A172 (cell line): ENCODE results near the gene TRIM17. TPM values are rescaled to one million over a fixed set of nuclear protein-coding genes. Genes with fewer than 3 reads are reported as not detected.
A peak's percentile ranks its signal among the peaks of the same experiment; 100 is the strongest.

Source experiments
- DNase-seq: peaks from one replicate; pipeline ENCODE4 v3.0.0-alpha.2; 2015; ENCODE audit warnings: low spot score
- total RNA-seq: library from RNA; depleted of rRNA; stranded (reverse); fragments of >200 nt; shearing (Covaris generic); gene quantifications from 2 replicates; pipeline ENCODE4 v1.2.3, GENCODE V29; 2014

The TRIM17 gene
- total RNA-seq, 1 experiment from 2014 or later = not detected

DNA sequence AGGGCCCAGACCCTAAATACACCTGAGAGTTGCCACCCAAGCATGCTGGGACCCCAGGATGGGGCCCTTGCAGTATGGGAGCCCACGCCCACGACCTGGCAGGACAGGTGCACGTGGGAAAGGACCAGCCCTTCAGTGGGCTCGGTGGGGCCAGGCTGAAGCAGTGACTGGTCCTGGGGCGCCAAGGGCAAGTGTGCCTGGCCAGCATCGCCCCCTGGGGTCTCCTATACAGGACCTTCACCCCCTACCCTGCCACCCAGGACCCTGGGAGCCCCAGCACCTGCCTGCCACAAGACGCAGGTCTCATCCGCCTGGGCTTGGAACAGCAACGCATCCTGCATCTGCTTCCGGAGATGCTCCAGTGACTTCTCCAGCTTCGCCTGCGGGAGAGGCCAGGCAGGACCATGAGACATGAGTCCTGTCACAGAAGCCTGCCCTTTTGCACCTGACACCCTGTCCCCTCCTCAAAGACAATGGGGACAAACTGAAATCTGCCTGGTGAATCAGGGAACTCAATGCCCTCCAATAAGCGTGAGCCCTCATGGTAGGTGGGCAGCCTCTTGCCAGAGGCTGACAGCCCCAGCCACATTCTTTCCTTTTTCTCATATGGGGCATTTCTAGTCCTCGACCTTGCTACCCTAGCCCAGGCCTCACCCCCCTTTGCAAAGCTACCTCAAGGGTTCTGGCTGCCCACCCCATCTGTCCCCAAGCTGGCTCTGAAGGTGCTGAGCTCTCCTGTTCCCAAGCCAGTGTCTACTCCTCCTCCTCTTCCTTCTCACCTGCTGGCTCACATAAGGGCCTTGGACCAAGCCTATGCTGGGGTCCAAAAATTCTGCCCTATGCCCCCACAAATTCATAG, 14.7 kb downstream of the TRIM17 start:
- no peak for DNase-seq

- no peak for DNase-seq
These were observed 15.8 kb downstream of the TRIM17 start for GRCh38 chr1:228400692-228401454.

DNA sequence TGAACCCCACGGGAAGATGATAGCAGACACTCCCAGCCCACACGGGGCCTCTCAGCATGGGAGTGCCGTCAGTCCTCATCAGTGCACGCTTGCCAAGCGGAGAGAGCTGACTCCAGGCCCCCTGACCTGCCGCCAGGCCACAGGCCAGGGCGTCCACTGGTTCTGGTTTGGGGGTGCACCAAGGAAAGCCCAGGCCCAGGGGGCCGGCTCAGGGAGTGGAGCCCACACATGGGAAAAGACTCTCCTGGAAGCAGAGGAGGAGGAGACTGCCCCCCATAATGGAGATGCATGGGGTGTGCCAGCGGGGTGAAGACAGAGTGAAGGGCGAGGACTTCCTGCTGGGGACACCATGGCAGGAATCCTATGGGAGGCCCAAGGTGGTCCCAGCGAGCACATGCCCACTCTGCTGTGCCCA, 16.4 kb downstream of the TRIM17 start:
- DNase-seq = no peak

- DNase-seq = no peak
These were observed 17.0 kb downstream of the TRIM17 start for GRCh38 chr1:228399531-228400236.

DNA sequence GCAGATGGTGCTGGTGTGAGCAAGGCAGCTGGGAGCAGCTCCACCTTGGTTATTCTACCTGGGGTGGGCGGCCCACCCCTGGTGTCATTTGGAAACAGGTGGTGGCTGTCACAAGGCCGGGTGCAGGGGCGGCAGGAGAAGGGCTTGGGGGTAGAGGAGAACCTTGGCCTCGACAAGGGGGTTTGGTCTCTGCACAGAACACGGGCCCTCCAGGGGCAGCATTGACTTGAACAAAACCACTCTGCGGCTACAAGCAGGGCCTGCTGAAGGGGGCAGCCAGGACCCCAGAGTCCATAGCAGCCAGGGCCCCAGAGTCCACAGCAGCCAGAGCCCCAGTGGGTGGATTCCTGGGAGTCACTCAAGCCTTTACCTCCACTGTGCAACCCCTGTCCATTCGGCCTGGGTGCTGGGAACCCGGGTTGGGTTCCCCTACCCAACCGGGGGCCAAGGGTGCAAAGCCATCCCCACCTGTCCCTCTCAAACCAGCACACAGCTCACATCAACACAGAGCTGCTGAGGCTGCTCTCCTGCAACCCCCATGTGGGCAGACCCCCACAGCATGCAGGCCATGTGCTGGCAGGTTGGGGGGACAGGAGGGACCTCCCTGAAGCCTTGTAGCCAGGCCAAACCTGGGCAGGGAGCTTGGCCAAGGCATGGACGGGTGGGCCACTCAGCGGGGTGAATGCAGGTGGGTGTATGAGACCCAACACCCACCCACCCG, 17.8 kb downstream of the TRIM17 start:
- DNase-seq = no peak

DNA sequence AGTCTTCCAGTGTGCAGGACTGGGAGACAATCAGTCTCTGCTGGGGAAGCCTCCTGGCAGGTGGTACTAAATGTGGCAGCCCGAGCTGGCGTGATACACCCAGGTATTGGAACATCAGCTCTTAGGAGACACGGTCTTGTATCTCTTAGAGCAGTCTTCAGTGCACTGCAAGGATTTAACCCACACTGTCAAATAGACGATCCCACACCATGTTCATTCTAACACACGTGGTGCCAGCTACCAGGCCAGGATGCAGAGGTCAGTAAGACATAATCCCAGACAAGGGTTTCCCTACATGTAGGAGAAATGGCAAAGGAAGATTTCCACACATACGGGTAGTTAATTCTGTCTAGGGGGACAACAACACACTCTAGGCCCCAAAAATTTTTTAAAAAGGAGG, 18.7 kb downstream of the TRIM17 start:
- no peak for DNase-seq

DNA sequence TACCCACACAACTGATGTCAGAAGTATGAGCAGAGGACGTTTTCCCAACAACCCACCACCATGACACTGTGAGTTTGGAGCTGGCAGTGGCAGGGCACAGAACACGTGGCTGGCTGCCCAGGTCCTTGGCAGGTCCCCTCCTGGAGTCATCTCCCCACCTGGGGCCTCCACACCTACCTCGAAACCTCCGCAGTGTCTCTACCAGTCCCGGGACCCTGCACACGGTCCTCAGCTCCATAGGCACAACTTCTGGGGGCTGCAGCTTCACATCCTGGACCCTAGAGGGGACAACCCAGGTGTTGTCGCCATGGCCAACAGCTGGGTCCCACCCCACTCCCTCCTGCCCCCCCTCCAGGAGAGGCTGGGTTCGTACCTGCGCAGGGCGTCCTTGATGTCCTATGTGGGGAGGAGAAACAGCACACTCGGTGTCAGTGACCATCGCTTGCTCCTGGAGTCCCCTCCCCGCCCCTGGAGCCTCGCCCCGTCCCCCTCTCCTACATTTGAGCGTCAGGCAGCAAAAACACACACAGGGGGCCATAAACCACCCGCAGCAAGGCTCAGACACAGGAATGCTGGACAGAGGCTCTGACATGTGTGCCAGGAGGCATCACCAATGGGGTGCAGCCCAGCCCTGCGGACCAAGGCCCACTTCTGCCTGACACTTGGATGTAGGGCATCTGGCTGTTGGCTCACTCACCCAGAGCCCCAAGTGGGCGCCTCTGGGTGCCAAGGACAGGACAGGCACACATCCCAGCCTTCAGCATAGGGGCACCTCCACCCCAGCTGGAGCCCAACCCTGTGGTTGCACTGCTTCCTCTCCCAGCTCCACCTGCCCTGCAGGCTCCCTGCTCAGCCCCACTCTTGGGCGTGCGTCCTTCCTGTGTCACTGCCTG, 19.6 kb downstream of the TRIM17 start:
- no peak for DNase-seq

- no peak for DNase-seq
These were observed 21.9 kb downstream of the TRIM17 start for GRCh38 chr1:228394571-228395394.

DNA sequence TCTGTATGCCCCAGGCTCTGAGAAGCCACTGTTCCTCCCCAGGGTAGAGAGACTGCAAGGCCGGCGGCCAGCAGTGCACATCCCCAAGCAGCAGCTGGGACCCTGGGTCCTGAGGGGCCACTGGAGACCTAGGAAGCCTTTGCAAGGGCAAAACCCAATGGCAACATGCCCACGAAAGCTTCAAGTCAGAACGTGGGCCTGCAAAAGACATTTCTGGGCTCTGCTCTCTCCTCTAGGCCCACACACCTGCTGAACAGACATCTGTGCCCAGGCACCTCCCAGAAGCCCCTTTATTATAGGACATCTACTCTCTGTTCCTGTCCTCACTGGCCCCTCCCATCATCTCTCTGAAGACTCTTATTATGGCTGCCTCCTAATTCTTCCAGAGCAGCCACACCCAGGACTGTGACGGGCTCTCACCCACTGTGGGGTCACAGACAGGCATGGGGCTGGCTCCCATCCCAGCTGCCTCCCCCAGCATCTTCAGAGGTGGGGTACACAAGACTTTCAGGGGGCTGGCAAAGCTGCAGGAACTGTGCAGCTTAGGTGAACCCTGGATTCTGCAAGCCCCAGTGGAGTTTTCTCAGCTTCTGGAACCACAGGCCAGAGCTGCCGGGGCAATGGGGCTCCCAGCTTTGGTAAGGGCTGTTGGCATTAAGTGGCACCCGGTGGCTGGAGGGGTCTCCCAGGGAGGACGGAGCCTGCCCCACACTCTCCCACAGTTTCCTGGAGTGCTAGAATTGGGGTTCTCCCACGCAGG, 22.7 kb downstream of the TRIM17 start:
- DNase-seq = no peak

DNA sequence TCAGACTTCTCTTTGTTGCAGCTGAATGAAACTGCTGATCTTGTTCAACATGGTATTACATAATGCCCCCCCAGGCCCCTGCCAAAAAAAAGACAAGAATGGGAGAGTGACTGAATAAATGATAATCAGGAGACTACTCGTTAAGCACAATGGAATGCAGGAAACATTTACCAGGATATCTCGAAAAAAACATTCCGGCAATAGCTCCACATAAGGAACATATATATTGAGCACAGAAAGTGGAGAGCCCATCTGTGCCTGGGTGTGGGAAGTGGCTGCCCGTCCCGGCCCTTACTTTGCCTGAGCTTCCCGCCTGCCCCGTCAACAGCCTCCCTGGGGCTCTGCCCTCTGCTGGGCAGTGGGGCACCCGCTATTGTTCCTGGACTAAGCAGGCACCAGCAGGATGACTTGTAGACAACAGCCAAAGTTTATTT, 23.4 kb downstream of the TRIM17 start:
- DNase-seq = peak; percentile 84

DNA sequence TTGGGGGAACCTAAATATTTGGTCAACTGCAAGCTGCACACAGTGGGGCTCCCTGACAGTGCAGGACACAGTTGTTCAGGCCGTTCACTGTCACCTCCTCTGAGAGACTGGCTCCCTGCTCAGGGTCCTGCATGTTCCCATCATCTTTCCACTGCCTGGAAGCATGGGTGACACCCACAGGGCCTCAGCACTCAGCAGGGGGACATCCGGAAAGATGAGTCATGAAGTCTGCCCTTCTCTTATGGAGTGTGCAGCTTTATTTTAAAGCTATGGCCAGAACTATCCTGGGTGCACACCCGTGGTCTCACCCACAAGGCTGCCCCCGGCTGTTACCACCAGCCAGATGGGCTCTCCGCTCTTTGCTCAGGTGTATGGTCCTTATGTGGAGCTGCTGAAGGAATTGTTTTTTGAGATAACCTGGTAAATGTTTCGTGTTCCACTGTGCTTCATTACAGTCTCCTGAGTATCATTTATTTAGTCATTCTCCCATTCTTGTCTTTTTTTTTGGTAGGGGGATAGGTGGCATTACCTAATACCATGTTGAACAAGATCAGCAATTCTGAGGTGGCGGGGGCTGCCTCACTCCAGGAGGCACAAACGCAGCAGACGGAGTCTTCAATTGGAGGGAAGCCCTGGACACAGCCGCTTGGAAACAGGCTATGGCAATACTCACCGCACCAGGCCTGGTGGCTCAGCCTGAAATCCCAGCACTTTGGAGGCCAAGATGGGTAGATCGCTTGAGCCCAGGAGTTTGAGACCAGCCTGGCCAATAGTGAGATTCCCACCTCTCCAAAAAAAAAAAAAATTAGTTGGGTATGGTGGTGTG, 24.3 kb downstream of the TRIM17 start:
- DNase-seq = peak; percentile 92

DNA sequence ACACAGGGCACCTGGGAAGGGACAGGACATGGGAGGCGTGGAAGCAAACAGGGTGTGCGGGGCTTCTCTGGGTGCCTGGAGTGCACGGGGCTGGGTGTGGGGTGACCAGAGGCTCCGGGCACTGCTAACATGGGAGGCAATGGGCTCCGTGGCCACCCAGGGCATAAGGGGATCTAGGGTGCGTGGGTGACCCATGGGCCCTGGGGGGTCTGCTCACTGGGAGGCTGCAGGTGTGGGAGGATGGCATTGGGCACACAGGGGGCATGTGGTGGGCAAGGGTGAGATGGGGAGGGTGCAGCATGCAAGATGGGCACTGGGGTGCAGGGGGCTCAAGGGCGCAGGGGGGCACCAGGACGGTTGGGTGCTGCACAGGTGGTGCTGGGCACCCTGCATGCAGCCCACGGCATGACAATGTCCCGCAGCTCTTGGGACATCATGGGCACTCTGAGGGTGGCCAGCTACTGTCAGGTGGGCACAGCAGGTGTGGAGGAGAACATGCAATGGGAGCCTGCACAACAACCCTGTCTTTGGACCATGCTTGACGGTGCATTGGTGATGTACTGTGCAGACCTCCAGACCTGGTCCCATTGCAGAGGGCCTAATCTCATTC, 25.1 kb downstream of the TRIM17 start:
- DNase-seq = no peak

- no peak for DNase-seq
These were observed 26.0 kb downstream of the TRIM17 start for GRCh38 chr1:228390649-228391048.

DNA sequence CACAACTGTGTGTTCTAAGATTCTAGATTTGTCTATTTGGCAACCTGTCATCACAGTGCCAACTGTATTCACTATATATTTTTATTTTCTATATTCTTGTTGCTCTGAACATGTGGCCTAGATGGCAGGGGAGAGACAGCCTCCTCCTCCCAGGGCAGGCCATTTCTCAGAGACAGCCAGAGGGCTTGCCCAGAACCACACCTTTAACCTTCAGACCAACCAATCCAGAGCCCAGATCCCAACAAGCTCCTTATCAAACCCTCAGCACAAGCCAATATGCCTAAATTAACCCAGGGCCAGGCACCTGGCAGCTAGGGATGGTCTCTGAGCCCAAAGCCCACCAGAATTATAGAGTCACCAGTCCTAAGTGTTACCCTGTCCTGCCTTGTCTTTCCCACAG, 29.3 kb downstream of the TRIM17 start:
- no peak for DNase-seq

DNA sequence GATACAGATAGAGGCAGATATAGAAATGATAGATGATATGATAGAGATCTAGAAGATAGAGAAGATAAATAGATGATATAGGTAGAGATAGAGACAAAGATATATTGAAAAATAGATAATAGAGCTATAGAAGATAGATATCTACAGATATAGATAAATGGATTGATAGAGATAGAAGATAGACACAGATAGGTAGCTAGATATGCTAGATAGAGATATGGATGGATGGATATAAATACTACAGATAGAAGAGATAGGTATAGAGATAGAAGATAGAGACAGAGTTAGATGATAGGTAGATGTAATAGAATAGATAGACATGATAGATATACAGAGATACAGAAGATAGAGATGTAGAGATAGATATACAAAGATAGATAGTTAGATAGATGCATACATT, 31.4 kb downstream of the TRIM17 start:
- DNase-seq = no peak

GRCh38 chr1:228383773-228384172, 32.9 kb downstream of the TRIM17 start:
- no peak for DNase-seq

- no peak for DNase-seq
These were observed 35.3 kb downstream of the TRIM17 start for GRCh38 chr1:228381356-228381755.

GRCh38 chr1:228379666-228380065, 37.0 kb downstream of the TRIM17 start:
- DNase-seq = no peak
